GM12878 (cell line): ENCODE results near the gene SENP6. TPM values are rescaled to one million over a fixed set of nuclear protein-coding genes. Genes with fewer than 3 reads are reported as not detected.

Experiments
- CREM ChIP-seq: IDR thresholded peaks from 2 replicates; pipeline ENCODE4 v1.6.1; 2014; ENCODE audit warnings: antibody characterized with exemption, low read depth
- FOXM1 ChIP-seq: IDR thresholded peaks from 2 replicates; pipeline ENCODE4 v1.6.1; 2012; ENCODE audit warnings: low read depth, mild to moderate bottlenecking, inconsistent platforms, low read length, moderate library complexity
- KDM1A ChIP-seq: fragments of 200-600 bp; sonication (generic); IDR thresholded peaks from 2 replicates; pipeline ENCODE4 v1.6.1; 2016; ENCODE audit warnings: borderline replicate concordance
- KLF5 ChIP-seq: fragments of 450-650 bp; IDR thresholded peaks from 2 replicates; pipeline ENCODE4 v1.6.1; 2014; ENCODE audit warnings: mild to moderate bottlenecking; ENCODE audit not compliant: partially characterized antibody
- MTA2 ChIP-seq: fragments of 450-650 bp; IDR thresholded peaks from 2 replicates; pipeline ENCODE4 v1.6.1; 2016; ENCODE audit warnings: low read depth, mild to moderate bottlenecking, moderate library complexity
- POLR2A ChIP-seq: IDR thresholded peaks from 2 replicates; pipeline ENCODE4 v1.6.1; 2011; ENCODE audit warnings: low read depth, mild to moderate bottlenecking, low read length
- POLR2AphosphoS2 ChIP-seq: IDR thresholded peaks from 2 replicates; pipeline ENCODE4 v1.6.1; 2011; ENCODE audit warnings: low read depth, mild to moderate bottlenecking, low read length, improper control_type of control experiment, moderate library complexity
- POLR2AphosphoS5 ChIP-seq: IDR thresholded peaks from 2 replicates; pipeline ENCODE4 v1.6.1; 2011; ENCODE audit warnings: mild to moderate bottlenecking, low read length, inconsistent platforms
- RUNX3 ChIP-seq: IDR thresholded peaks from 2 replicates; pipeline ENCODE4 v1.6.1; 2012; ENCODE audit warnings: low read length, inconsistent platforms
- SMAD1 ChIP-seq: fragments of 450-650 bp; IDR thresholded peaks from 2 replicates; pipeline ENCODE4 v1.6.1; 2018; ENCODE audit warnings: mild to moderate bottlenecking, low read depth; ENCODE audit not compliant: partially characterized antibody
- SUPT20H ChIP-seq: IDR thresholded peaks from 2 replicates; pipeline ENCODE4 v1.6.1; 2011; ENCODE audit warnings: low read depth, mild to moderate bottlenecking, low read length, moderate library complexity, borderline replicate concordance; ENCODE audit not compliant: control insufficient read depth
- TCF12 ChIP-seq: IDR thresholded peaks from 2 replicates; pipeline ENCODE4 v1.6.1; 2011; ENCODE audit warnings: low read depth, mild to moderate bottlenecking, low read length
- WRNIP1 ChIP-seq: IDR thresholded peaks from 2 replicates; pipeline ENCODE4 v1.6.1; 2011; ENCODE audit warnings: low read depth, low read length, improper control_type of control experiment, borderline replicate concordance
- polyA plus RNA-seq, 11 experiments: library from polyadenylated mRNA; depleted of rRNA in 4 of 11; unstranded in 6 of 11; stranded (reverse) in 5 of 11; fragments of >200 nt; fragmentation: Nextera tagmentation in 4 of 11; fragmentation: Illumina TruSeq in 1 of 11; extraction: Ambion mirVana in 4 of 11; extraction: Trizol in 1 of 11; gene quantifications; 1 replicate in 1 of 11; 2 replicates in 10 of 11; pipeline versions ENCODE4 v1.2.1 to v1.2.3, GENCODE V29; 2011 to 2016; ENCODE audit warnings: inconsistent platforms in 2 of 11, missing spikeins in 2 of 11, low read depth in 1 of 11
- total RNA-seq, 4 experiments: library from RNA; depleted of rRNA in 3 of 4; stranded (reverse); fragments of >200 nt in 3 of 4; fragmentation: Illumina TruSeq in 1 of 4; extraction: Trizol in 1 of 4; gene quantifications; 2 replicates each; pipeline versions ENCODE4 v1.2.1 to v1.2.3, GENCODE V29; 2013 to 2021
- TF ChIP-seq, protein P1 (sequence below): fragments of 450-650 bp; IDR thresholded peaks from 2 replicates; pipeline ENCODE4 v1.6.1; 2018; ENCODE audit warnings: borderline replicate concordance, mild to moderate bottlenecking; ENCODE audit not compliant: partially characterized antibody
- TF ChIP-seq, protein P2 (sequence below): fragments of 450-650 bp; IDR thresholded peaks from 2 replicates; pipeline ENCODE4 v1.6.1; 2014; ENCODE audit warnings: mild to moderate bottlenecking
- TF ChIP-seq, protein P3 (sequence below): fragments of 450-650 bp; conservative IDR thresholded peaks from 2 replicates; pipeline ENCODE4 v1.6.1; 2017; ENCODE audit warnings: mild to moderate bottlenecking, moderate library complexity
- TF ChIP-seq, protein P4 (sequence below): fragments of 450-650 bp; formaldehyde crosslinking; IDR thresholded peaks from 2 replicates; pipeline ENCODE4 v1.4.0; 2022; ENCODE audit warnings: mild to moderate bottlenecking, moderate library complexity
- TF ChIP-seq, protein P5 (sequence below): IDR thresholded peaks from 2 replicates; pipeline ENCODE4 v1.6.1; 2012; ENCODE audit warnings: low read depth, low read length, improper control_type of control experiment

The SENP6 gene
- total and polyA plus RNA-seq, 10 of the 15 experiments (the other 5 are each of a cell fraction or from before 2014, with no cell fraction given), result 10.7 to 70.0 (median 42.3) TPM

DNA sequence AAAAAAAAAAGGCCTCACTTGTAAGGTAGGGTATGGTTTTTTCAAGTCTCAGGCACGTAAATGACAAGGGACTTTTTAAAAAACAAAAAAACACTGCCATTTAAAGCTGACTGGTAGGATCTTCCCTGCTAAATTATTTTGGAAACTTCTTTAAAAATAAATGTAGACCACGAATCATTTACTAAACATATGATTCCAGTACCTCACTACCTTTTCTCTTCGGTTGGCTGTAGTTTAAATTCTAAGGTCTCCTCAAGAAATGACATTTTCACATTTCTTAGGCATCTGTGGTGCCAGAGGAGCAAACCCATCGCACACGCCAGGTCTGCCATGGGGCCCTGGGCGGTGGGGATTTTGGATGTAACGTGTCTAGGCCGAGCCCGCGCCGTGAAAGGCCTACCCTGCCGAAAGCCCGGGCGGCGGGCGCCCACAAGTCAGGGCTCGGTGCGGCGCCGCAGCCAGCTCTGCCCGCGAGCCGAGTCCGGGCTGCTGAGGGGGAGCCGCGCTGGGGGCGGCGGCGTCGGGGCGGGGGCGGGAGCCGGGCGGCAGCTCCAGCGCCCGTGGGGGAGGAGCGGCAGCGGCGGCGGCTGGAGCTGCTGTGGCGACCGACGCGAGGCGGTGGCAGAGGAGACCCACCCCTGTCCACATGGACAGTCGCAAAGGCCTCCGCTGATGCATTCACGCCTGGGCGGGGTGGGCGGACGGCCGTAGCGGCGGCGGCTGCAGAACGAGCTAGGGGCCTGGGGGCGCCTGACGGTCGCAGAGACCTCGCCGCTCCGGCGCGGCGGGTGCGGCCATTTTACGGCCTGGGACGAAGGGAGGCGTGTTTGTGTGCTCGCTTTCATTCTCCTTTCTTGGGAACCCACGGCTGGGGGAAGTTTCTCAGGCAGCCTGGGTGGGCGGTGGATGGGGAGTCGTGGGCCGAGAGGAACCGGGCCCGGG is at the start of gene SENP6 (continued):
- TF ChIP-seq, protein P1, sequence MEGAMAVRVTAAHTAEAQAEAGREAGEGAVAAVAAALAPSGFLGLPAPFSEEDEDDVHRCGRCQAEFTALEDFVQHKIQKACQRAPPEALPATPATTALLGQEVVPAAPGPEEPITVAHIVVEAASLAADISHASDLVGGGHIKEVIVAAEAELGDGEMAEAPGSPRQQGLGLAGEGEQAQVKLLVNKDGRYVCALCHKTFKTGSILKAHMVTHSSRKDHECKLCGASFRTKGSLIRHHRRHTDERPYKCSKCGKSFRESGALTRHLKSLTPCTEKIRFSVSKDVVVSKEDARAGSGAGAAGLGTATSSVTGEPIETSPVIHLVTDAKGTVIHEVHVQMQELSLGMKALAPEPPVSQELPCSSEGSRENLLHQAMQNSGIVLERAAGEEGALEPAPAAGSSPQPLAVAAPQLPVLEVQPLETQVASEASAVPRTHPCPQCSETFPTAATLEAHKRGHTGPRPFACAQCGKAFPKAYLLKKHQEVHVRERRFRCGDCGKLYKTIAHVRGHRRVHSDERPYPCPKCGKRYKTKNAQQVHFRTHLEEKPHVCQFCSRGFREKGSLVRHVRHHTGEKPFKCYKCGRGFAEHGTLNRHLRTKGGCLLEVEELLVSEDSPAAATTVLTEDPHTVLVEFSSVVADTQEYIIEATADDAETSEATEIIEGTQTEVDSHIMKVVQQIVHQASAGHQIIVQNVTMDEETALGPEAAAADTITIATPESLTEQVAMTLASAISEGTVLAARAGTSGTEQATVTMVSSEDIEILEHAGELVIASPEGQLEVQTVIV, result no peak
- TF ChIP-seq KDM1A, result no peak
- TF ChIP-seq POLR2A, result peak; percentile 96
- peak; percentile 51; the same call in 1 of the 2 replicates for TF ChIP-seq TCF12
- no peak for TF ChIP-seq FOXM1
- TF ChIP-seq KLF5, result no peak
- TF ChIP-seq POLR2AphosphoS2, result no peak; the same call in 1 of the 2 replicates
- no peak for TF ChIP-seq SMAD1
- TF ChIP-seq RUNX3, result no peak
- TF ChIP-seq, protein P2, sequence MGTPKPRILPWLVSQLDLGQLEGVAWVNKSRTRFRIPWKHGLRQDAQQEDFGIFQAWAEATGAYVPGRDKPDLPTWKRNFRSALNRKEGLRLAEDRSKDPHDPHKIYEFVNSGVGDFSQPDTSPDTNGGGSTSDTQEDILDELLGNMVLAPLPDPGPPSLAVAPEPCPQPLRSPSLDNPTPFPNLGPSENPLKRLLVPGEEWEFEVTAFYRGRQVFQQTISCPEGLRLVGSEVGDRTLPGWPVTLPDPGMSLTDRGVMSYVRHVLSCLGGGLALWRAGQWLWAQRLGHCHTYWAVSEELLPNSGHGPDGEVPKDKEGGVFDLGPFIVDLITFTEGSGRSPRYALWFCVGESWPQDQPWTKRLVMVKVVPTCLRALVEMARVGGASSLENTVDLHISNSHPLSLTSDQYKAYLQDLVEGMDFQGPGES, result no peak
- no peak for TF ChIP-seq WRNIP1
- peak; percentile 88 for TF ChIP-seq POLR2AphosphoS5
- TF ChIP-seq, protein P3, sequence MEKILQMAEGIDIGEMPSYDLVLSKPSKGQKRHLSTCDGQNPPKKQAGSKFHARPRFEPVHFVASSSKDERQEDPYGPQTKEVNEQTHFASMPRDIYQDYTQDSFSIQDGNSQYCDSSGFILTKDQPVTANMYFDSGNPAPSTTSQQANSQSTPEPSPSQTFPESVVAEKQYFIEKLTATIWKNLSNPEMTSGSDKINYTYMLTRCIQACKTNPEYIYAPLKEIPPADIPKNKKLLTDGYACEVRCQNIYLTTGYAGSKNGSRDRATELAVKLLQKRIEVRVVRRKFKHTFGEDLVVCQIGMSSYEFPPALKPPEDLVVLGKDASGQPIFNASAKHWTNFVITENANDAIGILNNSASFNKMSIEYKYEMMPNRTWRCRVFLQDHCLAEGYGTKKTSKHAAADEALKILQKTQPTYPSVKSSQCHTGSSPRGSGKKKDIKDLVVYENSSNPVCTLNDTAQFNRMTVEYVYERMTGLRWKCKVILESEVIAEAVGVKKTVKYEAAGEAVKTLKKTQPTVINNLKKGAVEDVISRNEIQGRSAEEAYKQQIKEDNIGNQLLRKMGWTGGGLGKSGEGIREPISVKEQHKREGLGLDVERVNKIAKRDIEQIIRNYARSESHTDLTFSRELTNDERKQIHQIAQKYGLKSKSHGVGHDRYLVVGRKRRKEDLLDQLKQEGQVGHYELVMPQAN, result peak; percentile 47; the same call in 1 of the 2 replicates
- no peak for TF ChIP-seq SUPT20H
- TF ChIP-seq, protein P4, sequence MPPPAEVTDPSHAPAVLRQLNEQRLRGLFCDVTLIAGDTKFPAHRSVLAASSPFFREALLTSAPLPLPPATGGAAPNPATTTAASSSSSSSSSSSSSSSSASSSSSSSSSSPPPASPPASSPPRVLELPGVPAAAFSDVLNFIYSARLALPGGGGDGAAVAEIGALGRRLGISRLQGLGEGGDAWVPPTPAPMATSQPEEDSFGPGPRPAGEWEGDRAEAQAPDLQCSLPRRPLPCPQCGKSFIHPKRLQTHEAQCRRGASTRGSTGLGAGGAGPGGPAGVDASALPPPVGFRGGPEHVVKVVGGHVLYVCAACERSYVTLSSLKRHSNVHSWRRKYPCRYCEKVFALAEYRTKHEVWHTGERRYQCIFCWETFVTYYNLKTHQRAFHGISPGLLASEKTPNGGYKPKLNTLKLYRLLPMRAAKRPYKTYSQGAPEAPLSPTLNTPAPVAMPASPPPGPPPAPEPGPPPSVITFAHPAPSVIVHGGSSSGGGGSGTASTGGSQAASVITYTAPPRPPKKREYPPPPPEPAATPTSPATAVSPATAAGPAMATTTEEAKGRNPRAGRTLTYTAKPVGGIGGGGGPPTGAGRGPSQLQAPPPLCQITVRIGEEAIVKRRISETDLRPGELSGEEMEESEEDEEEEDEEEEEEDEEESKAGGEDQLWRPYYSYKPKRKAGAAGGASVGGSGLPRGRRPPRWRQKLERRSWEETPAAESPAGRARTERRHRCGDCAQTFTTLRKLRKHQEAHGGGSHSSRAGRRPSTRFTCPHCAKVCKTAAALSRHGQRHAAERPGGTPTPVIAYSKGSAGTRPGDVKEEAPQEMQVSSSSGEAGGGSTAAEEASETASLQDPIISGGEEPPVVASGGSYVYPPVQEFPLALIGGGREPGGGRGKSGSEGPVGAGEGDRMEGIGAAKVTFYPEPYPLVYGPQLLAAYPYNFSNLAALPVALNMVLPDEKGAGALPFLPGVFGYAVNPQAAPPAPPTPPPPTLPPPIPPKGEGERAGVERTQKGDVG (CRISPR knock-in tag), result no peak
- TF ChIP-seq, protein P5, sequence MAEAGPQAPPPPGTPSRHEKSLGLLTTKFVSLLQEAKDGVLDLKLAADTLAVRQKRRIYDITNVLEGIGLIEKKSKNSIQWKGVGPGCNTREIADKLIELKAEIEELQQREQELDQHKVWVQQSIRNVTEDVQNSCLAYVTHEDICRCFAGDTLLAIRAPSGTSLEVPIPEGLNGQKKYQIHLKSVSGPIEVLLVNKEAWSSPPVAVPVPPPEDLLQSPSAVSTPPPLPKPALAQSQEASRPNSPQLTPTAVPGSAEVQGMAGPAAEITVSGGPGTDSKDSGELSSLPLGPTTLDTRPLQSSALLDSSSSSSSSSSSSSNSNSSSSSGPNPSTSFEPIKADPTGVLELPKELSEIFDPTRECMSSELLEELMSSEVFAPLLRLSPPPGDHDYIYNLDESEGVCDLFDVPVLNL, result no peak
- TF ChIP-seq CREM, result no peak
- TF ChIP-seq MTA2, result no peak
